ENCODE measurements around the gene ACKR3.

The ACKR3 gene

GRCh38 chr2:236601316-236602202, 31.9 kb downstream of the ACKR3 start:
- Histone ChIP-seq H3K36me3 (ENCODE audit: insufficient read depth, low read length) (no peaks in the 10 kb centered on the region), H3K27ac (ENCODE audit: low read depth, low read length) (no peak overlapping the region), H2AFZ (ENCODE audit: low read length, unreplicated experiment) (no peak overlapping the region), H3K79me2 (ENCODE audit: control insufficient read depth, insufficient read depth, low read length, unreplicated experiment) (no peaks in the 10 kb centered on the region), H3K4me3 (ENCODE audit: low read depth, low read length) (no peak overlapping the region), H3K4me1 (ENCODE audit: control insufficient read depth, insufficient read depth, low read length, unreplicated experiment) (no peaks in the 10 kb centered on the region), H3K27me3 (ENCODE audit: insufficient read depth, low read length) (peaks cover 36% of the 10 kb centered on the region)

DNA sequence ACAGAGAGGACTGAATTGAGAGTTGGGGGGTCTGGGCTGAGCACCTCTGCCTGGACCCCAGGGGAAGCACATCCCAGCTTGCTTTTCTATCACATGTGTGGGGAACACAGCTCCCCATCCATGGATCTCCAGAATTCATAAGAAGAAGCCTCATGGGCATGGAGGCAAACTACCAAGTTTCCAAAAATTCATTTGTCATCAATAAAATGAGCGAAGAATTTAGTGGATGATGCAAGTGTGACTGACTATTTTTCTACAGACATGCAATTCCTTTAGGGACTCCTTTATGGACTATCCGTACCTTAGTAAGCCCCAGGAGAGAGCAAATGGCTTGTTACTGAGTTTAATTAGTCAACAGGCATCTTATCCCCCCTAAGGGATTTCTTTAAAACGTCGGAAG, 33.1 kb downstream of the ACKR3 start:
- H3K36me3 ChIP-seq (ENCODE audit: insufficient read depth, low read length), result no peaks in the 10 kb centered on the region

DNA sequence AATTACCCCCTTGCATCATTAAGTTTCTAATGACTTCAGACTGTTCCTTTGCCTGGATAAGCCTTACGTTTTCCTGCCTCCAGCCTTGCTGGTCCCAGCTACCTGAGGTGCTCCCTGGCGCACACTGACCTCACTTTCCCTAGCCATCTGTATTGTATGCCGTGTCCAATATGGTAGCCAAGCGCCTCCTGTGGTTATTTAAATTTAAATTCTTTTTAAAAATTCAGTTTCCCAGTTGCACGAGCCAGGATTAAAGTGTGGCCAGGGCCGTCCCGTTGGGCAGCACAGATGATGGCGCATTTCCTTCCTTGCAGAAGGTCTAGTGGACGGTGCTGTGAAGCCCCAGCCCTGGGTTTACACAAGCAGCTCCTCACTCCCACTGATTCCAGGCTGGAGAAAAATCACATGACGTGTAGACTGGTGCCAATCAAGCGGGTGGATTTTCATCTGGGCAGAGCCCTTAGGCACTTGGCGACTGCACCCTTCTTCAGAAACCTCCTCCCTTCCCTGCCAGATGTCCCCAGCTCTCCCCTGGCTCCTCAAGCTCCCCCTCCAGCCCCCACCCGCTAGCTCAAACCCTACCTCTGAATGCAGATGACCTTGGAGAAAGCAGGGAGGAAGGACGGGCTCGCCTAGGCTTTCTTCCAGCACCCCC, 33.9 kb downstream of the ACKR3 start:
- Histone ChIP-seq H3K27ac (ENCODE audit: low read depth, low read length) (no peak overlapping the region), H3K27me3 (ENCODE audit: insufficient read depth, low read length) (peaks cover 33% of the 10 kb centered on the region), H2AFZ (ENCODE audit: low read length, unreplicated experiment) (no peak overlapping the region), H3K4me3 (ENCODE audit: low read depth, low read length) (no peak overlapping the region), H3K36me3 (ENCODE audit: insufficient read depth, low read length) (no peaks in the 10 kb centered on the region), H3K79me2 (ENCODE audit: control insufficient read depth, insufficient read depth, low read length, unreplicated experiment) (no peaks in the 10 kb centered on the region), H3K4me1 (ENCODE audit: control insufficient read depth, insufficient read depth, low read length, unreplicated experiment) (no peaks in the 10 kb centered on the region)

More for the DNA sequence above, 33.1 kb downstream of the ACKR3 start:
- Histone ChIP-seq H3K27ac (ENCODE audit: low read depth, low read length) (no peak overlapping the region), H3K4me1 (ENCODE audit: control insufficient read depth, insufficient read depth, low read length, unreplicated experiment) (no peaks in the 10 kb centered on the region), H3K27me3 (ENCODE audit: insufficient read depth, low read length) (peaks cover 36% of the 10 kb centered on the region), H2AFZ (ENCODE audit: low read length, unreplicated experiment) (no peak overlapping the region), H3K4me3 (ENCODE audit: low read depth, low read length) (no peak overlapping the region), H3K79me2 (ENCODE audit: control insufficient read depth, insufficient read depth, low read length, unreplicated experiment) (no peaks in the 10 kb centered on the region)

- no peaks in the 10 kb centered on the region for H3K36me3 ChIP-seq (ENCODE audit: insufficient read depth, low read length)
- peaks cover 30% of the 10 kb centered on the region for H3K27me3 ChIP-seq (ENCODE audit: insufficient read depth, low read length)
- no peak overlapping the region for H3K27ac ChIP-seq (ENCODE audit: low read depth, low read length)
- H2AFZ ChIP-seq (ENCODE audit: low read length, unreplicated experiment), result no peak overlapping the region
- no peak overlapping the region for H3K4me3 ChIP-seq (ENCODE audit: low read depth, low read length)
- H3K4me1 ChIP-seq (ENCODE audit: control insufficient read depth, insufficient read depth, low read length, unreplicated experiment), result no peaks in the 10 kb centered on the region
- H3K79me2 ChIP-seq (ENCODE audit: control insufficient read depth, insufficient read depth, low read length, unreplicated experiment), result no peaks in the 10 kb centered on the region
These were observed 35.1 kb downstream of the ACKR3 start for GRCh38 chr2:236604575-236605344.

DNA sequence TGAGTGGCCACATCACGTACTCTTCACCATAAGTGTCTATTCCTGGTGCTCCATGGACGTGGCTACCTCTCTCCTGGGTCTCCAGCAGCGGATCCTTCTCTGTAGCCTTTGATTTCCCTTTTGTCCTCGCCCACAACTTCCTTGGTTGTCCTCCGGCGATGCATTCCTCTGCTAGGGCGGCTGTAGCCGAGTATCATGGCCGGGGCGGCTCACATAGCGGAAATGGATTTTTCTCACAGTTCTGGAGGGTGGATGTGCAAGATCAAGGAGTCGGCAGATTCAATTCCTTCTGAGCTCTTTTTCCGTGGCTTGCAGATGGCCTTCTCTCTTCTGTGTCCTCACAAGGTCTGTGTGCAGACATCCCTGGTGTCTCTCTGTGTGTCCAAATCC, 35.7 kb downstream of the ACKR3 start:
- H3K27me3 ChIP-seq (ENCODE audit: insufficient read depth, low read length), result peaks cover 25% of the 10 kb centered on the region
- no peaks in the 10 kb centered on the region for H3K4me1 ChIP-seq (ENCODE audit: control insufficient read depth, insufficient read depth, low read length, unreplicated experiment)
- no peak overlapping the region for H2AFZ ChIP-seq (ENCODE audit: low read length, unreplicated experiment)
- no peaks in the 10 kb centered on the region for H3K36me3 ChIP-seq (ENCODE audit: insufficient read depth, low read length)
- no peak overlapping the region for H3K4me3 ChIP-seq (ENCODE audit: low read depth, low read length)
- no peaks in the 10 kb centered on the region for H3K79me2 ChIP-seq (ENCODE audit: control insufficient read depth, insufficient read depth, low read length, unreplicated experiment)
- H3K27ac ChIP-seq (ENCODE audit: low read depth, low read length), result no peak overlapping the region

GRCh38 chr2:236606023-236606422, 36.4 kb downstream of the ACKR3 start:
- no peaks in the 10 kb centered on the region for H3K79me2 ChIP-seq (ENCODE audit: control insufficient read depth, insufficient read depth, low read length, unreplicated experiment)
- H3K27ac ChIP-seq (ENCODE audit: low read depth, low read length), result no peak overlapping the region
- no peak overlapping the region for H3K4me3 ChIP-seq (ENCODE audit: low read depth, low read length)
- no peaks in the 10 kb centered on the region for H3K36me3 ChIP-seq (ENCODE audit: insufficient read depth, low read length)
- H3K4me1 ChIP-seq (ENCODE audit: control insufficient read depth, insufficient read depth, low read length, unreplicated experiment), result no peaks in the 10 kb centered on the region
- H2AFZ ChIP-seq (ENCODE audit: low read length, unreplicated experiment), result no peak overlapping the region
- H3K27me3 ChIP-seq (ENCODE audit: insufficient read depth, low read length), result peaks cover 19% of the 10 kb centered on the region

DNA sequence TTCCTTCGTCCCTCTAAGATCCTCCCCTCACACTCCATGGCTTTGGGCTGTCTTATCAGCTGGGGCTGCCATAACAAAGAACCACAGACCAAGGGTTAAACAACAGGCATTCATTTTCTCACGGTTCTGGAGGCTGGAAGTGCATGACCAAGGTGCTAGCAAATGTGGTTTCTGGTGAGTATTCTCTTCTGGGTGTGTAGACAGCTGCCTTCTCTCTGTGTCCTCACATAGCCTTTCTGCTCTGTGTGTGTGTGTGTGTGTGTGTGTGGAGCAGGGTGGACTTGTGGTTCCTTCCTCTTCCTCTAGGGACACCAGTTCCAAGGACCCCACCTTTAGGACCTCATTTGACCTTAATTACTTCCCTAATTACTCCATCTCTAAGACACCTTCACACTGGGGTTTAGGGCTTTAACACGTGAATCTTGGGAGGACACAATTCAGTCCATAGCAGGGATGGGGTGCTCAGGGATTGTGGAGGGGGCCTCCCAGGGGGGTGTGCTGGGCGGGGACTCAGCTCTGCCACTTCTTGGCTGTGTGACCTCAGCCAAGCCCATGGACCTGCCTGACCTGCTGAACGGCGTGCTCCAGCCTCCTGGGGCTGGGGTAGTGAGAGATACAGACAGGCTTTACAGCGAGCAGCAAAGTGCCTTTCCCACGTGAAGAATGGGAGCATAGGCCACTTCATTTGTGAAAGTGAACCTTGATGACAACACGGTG, 38.0 kb downstream of the ACKR3 start:
- Histone ChIP-seq H3K36me3 (ENCODE audit: insufficient read depth, low read length) (no peaks in the 10 kb centered on the region), H3K4me3 (ENCODE audit: low read depth, low read length) (no peak overlapping the region), H3K27me3 (ENCODE audit: insufficient read depth, low read length) (peaks cover 9% of the 10 kb centered on the region; the same call in 1 of the 2 replicates), H3K79me2 (ENCODE audit: control insufficient read depth, insufficient read depth, low read length, unreplicated experiment) (no peaks in the 10 kb centered on the region), H3K27ac (ENCODE audit: low read depth, low read length) (no peak overlapping the region), H3K4me1 (ENCODE audit: control insufficient read depth, insufficient read depth, low read length, unreplicated experiment) (no peaks in the 10 kb centered on the region), H2AFZ (ENCODE audit: low read length, unreplicated experiment) (no peak overlapping the region)

GRCh38 chr2:236608188-236608525, 38.5 kb downstream of the ACKR3 start:
- Histone ChIP-seq H3K4me3 (ENCODE audit: low read depth, low read length) (no peak overlapping the region), H3K27ac (ENCODE audit: low read depth, low read length) (no peak overlapping the region), H3K79me2 (ENCODE audit: control insufficient read depth, insufficient read depth, low read length, unreplicated experiment) (no peaks in the 10 kb centered on the region), H3K4me1 (ENCODE audit: control insufficient read depth, insufficient read depth, low read length, unreplicated experiment) (no peaks in the 10 kb centered on the region), H3K27me3 (ENCODE audit: insufficient read depth, low read length) (peaks cover 10% of the 10 kb centered on the region), H3K36me3 (ENCODE audit: insufficient read depth, low read length) (no peaks in the 10 kb centered on the region), H2AFZ (ENCODE audit: low read length, unreplicated experiment) (no peak overlapping the region)

- H3K4me1 ChIP-seq (ENCODE audit: control insufficient read depth, insufficient read depth, low read length, unreplicated experiment), result no peaks in the 10 kb centered on the region
- H3K27ac ChIP-seq (ENCODE audit: low read depth, low read length), result no peak overlapping the region
- peaks cover 15% of the 10 kb centered on the region for H3K27me3 ChIP-seq (ENCODE audit: insufficient read depth, low read length)
- no peaks in the 10 kb centered on the region for H3K36me3 ChIP-seq (ENCODE audit: insufficient read depth, low read length)
- H3K79me2 ChIP-seq (ENCODE audit: control insufficient read depth, insufficient read depth, low read length, unreplicated experiment), result no peaks in the 10 kb centered on the region
- no peak overlapping the region for H2AFZ ChIP-seq (ENCODE audit: low read length, unreplicated experiment)
- H3K4me3 ChIP-seq (ENCODE audit: low read depth, low read length), result no peak overlapping the region
These were observed 39.1 kb downstream of the ACKR3 start for GRCh38 chr2:236608710-236609109.

Data from ACC112 (cell line).